ENCODE results near the gene NEDD9. TPM values are rescaled to one million over a fixed set of nuclear protein-coding genes. Genes with fewer than 3 reads are reported as not detected.

The NEDD9 gene
- total and polyA plus RNA-seq, 2 of the 13 experiments (the other 11 are each of a cell fraction or from before 2014, with no cell fraction given): 27.1 to 389 TPM

- H3K27ac ChIP-seq (ENCODE audit: extremely low read length, insufficient read depth, low read length): peak overlapping the region; percentile 94
- in situ Hi-C loops (cut with HindIII; ENCODE audit: extremely low pct_ligation_motif_present, low pct_unique_long_range_greater_than_20kb): loop anchor here (5.0 kb wide), 1 partner anchor 263 kb away; no protein-coding TSS in a partner anchor
- no peak for DNase-seq (ENCODE audit: low spot score)
- peaks cover 43% of the 10 kb centered on the region for H3K4me1 ChIP-seq (ENCODE audit: insufficient read depth, low read length)
- H3K9ac ChIP-seq (ENCODE audit: insufficient read depth, low read depth, low read length): peak overlapping the region; percentile 96
- BruUV-seq (replicated peaks): no TSS peak
- H3K4me3 ChIP-seq (replicated peaks in 1 of 3; ENCODE audit: insufficient read depth in 1 of 3, low read depth in 2 of 3, low read length in 3 of 3): peak overlapping the region; percentile 80 to 94 (median 87)
- H3K9me3 ChIP-seq (ENCODE audit: low read length): no peaks in the 10 kb centered on the region
- ChIA-PET CTCF (ENCODE audit: low intra/inter-chr PET ratio, low total read pairs) (interaction anchor here (1.1 kb wide), 1 partner anchor 263 kb away, joined by 3 read pairs; no protein-coding TSS in a partner anchor), POLR2A (interaction anchor here (0.6 to 5.5 kb wide), 23 partner anchors 8 to 262 kb away, joined by 3 to 106 read pairs (median 9); no protein-coding TSS in a partner anchor)
- no peak for ATAC-seq
- 28% methylated on average over 11 of the region's 11 CpGs for WGBS (ENCODE audit: low lambda C conversion rate)
- intact Hi-C loops (cut with micrococcal nuclease; ENCODE audit: unreplicated experiment): loop anchor here (1.0 to 10.0 kb wide), 9 partner anchors 15 to 341 kb away; no protein-coding TSS in a partner anchor
- H3K36me3 ChIP-seq (replicated peaks in 1 of 2; ENCODE audit: control insufficient read depth in 1 of 2, insufficient read depth in 2 of 2, low read length in 2 of 2): peaks cover 2 to 16% of the 10 kb centered on the region in 2 experiments; a peak in 4 of 5 replicates
- H4K20me1 ChIP-seq (ENCODE audit: insufficient read depth, low read length): peaks cover 35% of the 10 kb centered on the region
- H3K4me2 ChIP-seq (ENCODE audit: low read depth, low read length): peak overlapping the region; percentile 90
- peaks cover 0 to 4% of the 10 kb centered on the region in 2 experiments; a peak in 2 of 5 replicates for H3K27me3 ChIP-seq (ENCODE audit: control insufficient read depth in 1 of 2, insufficient read depth in 2 of 2, low read length in 2 of 2)
- FAIRE-seq: no peak
- H2AFZ ChIP-seq (ENCODE audit: low read length): peak overlapping the region; percentile 1
- H3K79me2 ChIP-seq (ENCODE audit: insufficient read depth, low read length): peaks cover 52% of the 10 kb centered on the region
- TF ChIP-seq ZBTB14 (CRISPR knock-in tag; IDR thresholded peaks at IDR 0.05): 0 out of 2 replicates have a peak, but pooled peaks have one; percentile 30
- 0 out of 2 replicates have a peak, but pooled peaks have one; percentile 11 for TF ChIP-seq MYNN (CRISPR knock-in tag; IDR thresholded peaks at IDR 0.05; ENCODE audit: low read depth)
- TF ChIP-seq ELF3 (CRISPR knock-in tag; IDR thresholded peaks at IDR 0.05): 0 out of 2 replicates have a peak, but pooled peaks have one; percentile 15
- no peak for TF ChIP-seq STAG1 (CRISPR knock-in tag; IDR thresholded peaks at IDR 0.05)
- TF ChIP-seq LCORL (IDR thresholded peaks at IDR 0.05): no peak
- TF ChIP-seq LCORL (CRISPR knock-in tag; IDR thresholded peaks at IDR 0.05): 0 out of 2 replicates have a peak, but pooled peaks have one; percentile 16
- TF ChIP-seq ZNF543 (CRISPR knock-in tag; IDR thresholded peaks at IDR 0.05): 0 out of 2 replicates have a peak, but pooled peaks have one; percentile 34
- no peak for TF ChIP-seq SALL1 (CRISPR knock-in tag; IDR thresholded peaks at IDR 0.05)
- TF ChIP-seq CEBPB (IDR thresholded peaks at IDR 0.05; ENCODE audit: borderline replicate concordance, low read depth, low read length): peak; percentile 85
- TF ChIP-seq POLR2AphosphoS5 (IDR thresholded peaks at IDR 0.05; ENCODE audit: low read depth, low read length): no peak
- 0 out of 2 replicates have a peak, but pooled peaks have one; percentile 41 for TF ChIP-seq SNAI1 (CRISPR knock-in tag; IDR thresholded peaks at IDR 0.05; ENCODE audit: borderline replicate concordance)
- 0 out of 2 replicates have a peak, but pooled peaks have one; percentile 23 for TF ChIP-seq ZSCAN29 (CRISPR knock-in tag; conservative IDR thresholded peaks at IDR 0.05)
- TF ChIP-seq THYN1 (CRISPR knock-in tag; IDR thresholded peaks at IDR 0.05; ENCODE audit: borderline replicate concordance, low read depth): no peak
- TF ChIP-seq EED (CRISPR knock-in tag; IDR thresholded peaks at IDR 0.05): no peak
- TF ChIP-seq ZNF230 (CRISPR knock-in tag; IDR thresholded peaks at IDR 0.05): peak; percentile 53; the same call in 1 of the 2 replicates
- TF ChIP-seq, protein P1, sequence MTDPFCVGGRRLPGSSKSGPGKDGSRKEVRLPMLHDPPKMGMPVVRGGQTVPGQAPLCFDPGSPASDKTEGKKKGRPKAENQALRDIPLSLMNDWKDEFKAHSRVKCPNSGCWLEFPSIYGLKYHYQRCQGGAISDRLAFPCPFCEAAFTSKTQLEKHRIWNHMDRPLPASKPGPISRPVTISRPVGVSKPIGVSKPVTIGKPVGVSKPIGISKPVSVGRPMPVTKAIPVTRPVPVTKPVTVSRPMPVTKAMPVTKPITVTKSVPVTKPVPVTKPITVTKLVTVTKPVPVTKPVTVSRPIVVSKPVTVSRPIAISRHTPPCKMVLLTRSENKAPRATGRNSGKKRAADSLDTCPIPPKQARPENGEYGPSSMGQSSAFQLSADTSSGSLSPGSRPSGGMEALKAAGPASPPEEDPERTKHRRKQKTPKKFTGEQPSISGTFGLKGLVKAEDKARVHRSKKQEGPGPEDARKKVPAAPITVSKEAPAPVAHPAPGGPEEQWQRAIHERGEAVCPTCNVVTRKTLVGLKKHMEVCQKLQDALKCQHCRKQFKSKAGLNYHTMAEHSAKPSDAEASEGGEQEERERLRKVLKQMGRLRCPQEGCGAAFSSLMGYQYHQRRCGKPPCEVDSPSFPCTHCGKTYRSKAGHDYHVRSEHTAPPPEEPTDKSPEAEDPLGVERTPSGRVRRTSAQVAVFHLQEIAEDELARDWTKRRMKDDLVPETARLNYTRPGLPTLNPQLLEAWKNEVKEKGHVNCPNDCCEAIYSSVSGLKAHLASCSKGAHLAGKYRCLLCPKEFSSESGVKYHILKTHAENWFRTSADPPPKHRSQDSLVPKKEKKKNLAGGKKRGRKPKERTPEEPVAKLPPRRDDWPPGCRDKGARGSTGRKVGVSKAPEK (CRISPR knock-in tag; IDR thresholded peaks at IDR 0.05; ENCODE audit: borderline replicate concordance): peak; percentile 2; the same call in 1 of the 2 replicates
- TF ChIP-seq, protein P2, sequence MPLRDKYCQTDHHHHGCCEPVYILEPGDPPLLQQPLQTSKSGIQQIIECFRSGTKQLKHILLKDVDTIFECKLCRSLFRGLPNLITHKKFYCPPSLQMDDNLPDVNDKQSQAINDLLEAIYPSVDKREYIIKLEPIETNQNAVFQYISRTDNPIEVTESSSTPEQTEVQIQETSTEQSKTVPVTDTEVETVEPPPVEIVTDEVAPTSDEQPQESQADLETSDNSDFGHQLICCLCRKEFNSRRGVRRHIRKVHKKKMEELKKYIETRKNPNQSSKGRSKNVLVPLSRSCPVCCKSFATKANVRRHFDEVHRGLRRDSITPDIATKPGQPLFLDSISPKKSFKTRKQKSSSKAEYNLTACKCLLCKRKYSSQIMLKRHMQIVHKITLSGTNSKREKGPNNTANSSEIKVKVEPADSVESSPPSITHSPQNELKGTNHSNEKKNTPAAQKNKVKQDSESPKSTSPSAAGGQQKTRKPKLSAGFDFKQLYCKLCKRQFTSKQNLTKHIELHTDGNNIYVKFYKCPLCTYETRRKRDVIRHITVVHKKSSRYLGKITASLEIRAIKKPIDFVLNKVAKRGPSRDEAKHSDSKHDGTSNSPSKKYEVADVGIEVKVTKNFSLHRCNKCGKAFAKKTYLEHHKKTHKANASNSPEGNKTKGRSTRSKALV (CRISPR knock-in tag; IDR thresholded peaks at IDR 0.05): 0 out of 2 replicates have a peak, but pooled peaks have one; percentile 31
Measured at GRCh38 chr6:11233673-11234573, 1.5 kb upstream of the NEDD9 start.

Measured in HepG2 (cell line).